Fibroblast of lung (primary cell): ENCODE data around the gene KCNJ10. TPM values are rescaled to one million over a fixed set of nuclear protein-coding genes. Genes with fewer than 3 reads are reported as not detected.
A peak's percentile ranks its signal among the peaks of the same experiment; 100 is the strongest.

Experiments used
- DNase-seq, 2 donors: peaks; one replicate each; pipeline versions ENCODE4 v3.0.0 to v3.0.0-alpha.2; 2010; ENCODE audit warnings: low read depth in 2 of 2
- H2AFZ ChIP-seq: 2 replicates; pipeline ENCODE4 v1.5.1; 2012; ENCODE audit warnings: low read length, control low read depth, inconsistent platforms
- H3K27ac ChIP-seq: 2 replicates; pipeline ENCODE4 v1.5.1; 2011; ENCODE audit warnings: low read length, control low read depth; ENCODE audit not compliant: insufficient read depth
- H3K27me3 ChIP-seq: 2 replicates; pipeline ENCODE4 v1.5.1; 2011; ENCODE audit warnings: mild to moderate bottlenecking, low read length; ENCODE audit not compliant: control insufficient read depth, insufficient read depth
- H3K36me3 ChIP-seq: 2 replicates; pipeline ENCODE4 v1.5.1; 2011; ENCODE audit warnings: low read length; ENCODE audit not compliant: control insufficient read depth, insufficient read depth
- H3K4me1 ChIP-seq: 2 replicates; pipeline ENCODE4 v1.5.1; 2011; ENCODE audit warnings: low read length; ENCODE audit not compliant: control insufficient read depth, insufficient read depth; ENCODE audit errors: extremely low read depth
- H3K4me2 ChIP-seq: 2 replicates; pipeline ENCODE4 v1.5.1; 2011; ENCODE audit warnings: low read length, control low read depth; ENCODE audit not compliant: insufficient read depth; ENCODE audit errors: extremely low read depth
- H3K4me3 ChIP-seq, 4 experiments: fragments of 200-600 bp in 1 of 4; sonication (generic) in 1 of 4; replicated peaks in 1 of 4; 2 replicates each; pipeline ENCODE4 v1.5.1; 2011 to 2016; ENCODE audit warnings: low read length in 4 of 4, low read depth in 3 of 4, mild to moderate bottlenecking in 3 of 4, control low read depth in 2 of 4, inconsistent platforms in 1 of 4, mixed read lengths in 1 of 4; ENCODE audit not compliant: insufficient read depth in 1 of 4; ENCODE audit errors: control extremely low read depth in 1 of 4
- H3K79me2 ChIP-seq: 2 replicates; pipeline ENCODE4 v1.5.1; 2012; ENCODE audit warnings: mild to moderate bottlenecking, low read length, inconsistent platforms; ENCODE audit not compliant: control insufficient read depth, insufficient read depth
- H3K9ac ChIP-seq: 2 replicates; pipeline ENCODE4 v1.5.1; 2011; ENCODE audit warnings: mild to moderate bottlenecking, low read length, control low read depth; ENCODE audit not compliant: insufficient read depth
- H3K9me3 ChIP-seq: 2 replicates; pipeline ENCODE4 v1.5.1; 2012; ENCODE audit warnings: low read depth, low read length; ENCODE audit not compliant: control insufficient read depth, insufficient read depth
- H4K20me1 ChIP-seq: 2 replicates; pipeline ENCODE4 v1.5.1; 2011; ENCODE audit warnings: low read length; ENCODE audit not compliant: control insufficient read depth, insufficient read depth; ENCODE audit errors: extremely low read depth
- CTCF ChIP-seq, 2 donors: IDR thresholded peaks in 1 of 2; conservative IDR thresholded peaks in 1 of 2; 1 replicate in 1 of 2; 2 replicates in 1 of 2; pipeline ENCODE4 v1.5.1; 2011 to 2012; ENCODE audit warnings: low read length in 2 of 2, control low read depth in 1 of 2, inconsistent platforms in 1 of 2, low read depth in 1 of 2, mild to moderate bottlenecking in 1 of 2
- EZH2 ChIP-seq: IDR thresholded peaks from 2 replicates; pipeline ENCODE4 v1.5.1; 2012; ENCODE audit warnings: low read length, control low read depth, mild to moderate bottlenecking; ENCODE audit errors: missing control alignments
- polyA plus RNA-seq, 2 donors: library from polyadenylated mRNA; depleted of rRNA in 1 of 2; stranded (reverse) in 1 of 2; unstranded in 1 of 2; fragments of >200 nt; gene quantifications; 2 replicates each; pipeline ENCODE4 v1.2.1, GENCODE V29; 2011 to 2012; ENCODE audit warnings: missing spikeins in 1 of 2
- total RNA-seq: library from RNA; depleted of rRNA; stranded (reverse); fragments of >200 nt; gene quantifications from 2 replicates; pipeline ENCODE4 v1.2.1, GENCODE V29; 2014

The KCNJ10 gene
- total and polyA plus RNA-seq, 2 donors (not counting 1 experiment from before 2014, with no cell fraction given), result not detected

- Histone ChIP-seq H3K79me2 (no peaks in the 10 kb centered on the region), H3K27me3 (no peaks in the 10 kb centered on the region), H3K36me3 (no peaks in the 10 kb centered on the region), H3K9me3 (no peaks in the 10 kb centered on the region), H4K20me1 (no peaks in the 10 kb centered on the region), H2AFZ (no peak overlapping the region), H3K4me2 (no peak overlapping the region), H3K9ac (no peak overlapping the region), H3K4me1 (no peaks in the 10 kb centered on the region), H3K27ac (no peak overlapping the region), H3K4me3 (no peak overlapping the region)
- TF ChIP-seq CTCF (conservative IDR thresholded peaks at IDR 0.05 in 1 of 2, IDR thresholded peaks at IDR 0.05 in 1 of 2; ENCODE audit: low read depth in 1 of 2, low read length in 2 of 2), result no peak
- TF ChIP-seq EZH2, result no peak
- DNase-seq, result no peak
These were observed 104.7 kb downstream of the KCNJ10 start for GRCh38 chr1:159965263-159965662.

- Histone ChIP-seq H2AFZ (no peak overlapping the region), H3K9ac (no peak overlapping the region), H3K4me1 (no peaks in the 10 kb centered on the region), H3K27me3 (no peaks in the 10 kb centered on the region), H3K27ac (no peak overlapping the region), H4K20me1 (no peaks in the 10 kb centered on the region), H3K79me2 (no peaks in the 10 kb centered on the region), H3K36me3 (no peaks in the 10 kb centered on the region), H3K4me3 (no peak overlapping the region), H3K4me2 (no peak overlapping the region), H3K9me3 (no peaks in the 10 kb centered on the region)
- TF ChIP-seq CTCF (conservative IDR thresholded peaks at IDR 0.05 in 1 of 2, IDR thresholded peaks at IDR 0.05 in 1 of 2; ENCODE audit: low read depth in 1 of 2, low read length in 2 of 2), result no peak
- TF ChIP-seq EZH2, result no peak
- DNase-seq, result no peak
These were observed 105.8 kb downstream of the KCNJ10 start for GRCh38 chr1:159964144-159964543.

GRCh38 chr1:159962176-159962575 is 107.8 kb downstream of the KCNJ10 start:
- Histone ChIP-seq H3K4me1 (no peaks in the 10 kb centered on the region), H3K36me3 (no peaks in the 10 kb centered on the region), H3K9me3 (no peaks in the 10 kb centered on the region), H4K20me1 (no peaks in the 10 kb centered on the region), H2AFZ (no peak overlapping the region), H3K4me2 (no peak overlapping the region), H3K27ac (no peak overlapping the region), H3K4me3 (peak overlapping the region in 2 of 4 experiments; percentile 12 to 55), H3K9ac (no peak overlapping the region), H3K27me3 (no peaks in the 10 kb centered on the region), H3K79me2 (no peaks in the 10 kb centered on the region)
- DNase-seq, result no peak
- no peak for TF ChIP-seq EZH2
- TF ChIP-seq CTCF (conservative IDR thresholded peaks at IDR 0.05 in 1 of 2, IDR thresholded peaks at IDR 0.05 in 1 of 2; ENCODE audit: low read depth in 1 of 2, low read length in 2 of 2), result no peak
